Mesodermal cell (in vitro differentiated cells): ENCODE measurements around the gene ARHGAP32.
"Not testable (repeated sequence)": the region's sequence is repeated elsewhere in the genome, so short reads cannot be mapped to it uniquely, and the experiment has no call there.

Experiments
- H3K27ac ChIP-seq: 2 replicates; pipeline ENCODE4 v1.7.0; 2013; ENCODE audit warnings: mild to moderate bottlenecking, low read depth, low read length, moderate library complexity; ENCODE audit not compliant: severe bottlenecking
- H3K36me3 ChIP-seq: 2 replicates; pipeline ENCODE4 v1.7.1; 2013; ENCODE audit warnings: mild to moderate bottlenecking, low read length, moderate library complexity; ENCODE audit not compliant: control insufficient read depth, insufficient read depth
- H3K4me1 ChIP-seq: one replicate; pipeline ENCODE4 v1.7.1; 2013; ENCODE audit warnings: mild to moderate bottlenecking, low read length; ENCODE audit not compliant: insufficient read depth, control insufficient read depth, poor library complexity, severe bottlenecking
- H3K4me3 ChIP-seq: 2 replicates; pipeline ENCODE4 v1.7.0; 2013; ENCODE audit warnings: low read length, control low read depth, mild to moderate bottlenecking; ENCODE audit not compliant: insufficient read depth, poor library complexity, severe bottlenecking; ENCODE audit errors: extremely low read depth
- H3K9me3 ChIP-seq: 2 replicates; pipeline ENCODE4 v1.7.1; 2013; ENCODE audit warnings: mild to moderate bottlenecking, low read length, moderate library complexity; ENCODE audit not compliant: control insufficient read depth
- WGBS, 2 experiments: methylation state at CpG; one replicate each; pipeline ENCODE4 v1.1.5; 2013; ENCODE audit warnings: missing lambda C conversion rate in 2 of 2; ENCODE audit not compliant: insufficient coverage in 2 of 2; 5-methylcytosine and 5-hydroxymethylcytosine counted together

ARHGAP32 gene

DNA sequence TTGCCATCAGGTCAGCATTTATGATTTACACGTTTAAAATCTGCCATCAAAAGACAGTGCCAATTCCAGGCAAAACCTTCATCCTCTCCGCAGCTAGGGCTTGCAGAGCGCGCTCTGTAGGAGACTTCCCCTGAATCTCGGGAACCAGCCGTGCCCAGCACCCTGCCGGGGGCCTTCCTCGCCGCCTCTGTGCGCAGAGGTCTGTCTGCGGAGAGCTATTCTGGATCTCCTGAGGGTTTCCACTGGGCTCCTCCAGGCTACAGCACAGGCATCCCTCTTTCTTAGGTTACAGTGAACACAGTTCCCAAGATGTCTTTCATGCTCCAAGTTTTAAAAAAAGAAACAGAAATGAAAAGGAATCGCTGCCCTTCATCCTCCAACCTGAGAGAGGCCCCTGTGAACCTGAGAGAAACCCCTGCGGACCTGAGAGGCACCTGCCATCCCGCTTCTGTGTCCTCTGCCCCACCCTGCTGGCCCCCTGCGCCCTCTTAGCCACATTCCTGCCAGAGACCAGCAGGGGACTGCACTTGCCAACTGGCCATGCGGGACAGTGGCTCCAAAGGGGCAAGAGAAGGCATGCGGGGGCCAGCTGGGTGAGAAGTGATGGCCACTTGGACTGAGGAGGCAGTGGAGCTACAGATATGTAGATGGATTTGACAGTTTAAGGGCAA lies 265.6 kb downstream of the ARHGAP32 start:
- no peak overlapping the region for H3K27ac ChIP-seq
- 66 to 67% methylated on average over 12 to 16 of the region's 17 CpGs for WGBS, 2 experiments
- no peaks in the 10 kb centered on the region for H3K36me3 ChIP-seq
- H3K9me3 ChIP-seq, result no peaks in the 10 kb centered on the region
- H3K4me1 ChIP-seq, result peaks cover 8% of the 10 kb centered on the region
- no peak overlapping the region for H3K4me3 ChIP-seq

DNA sequence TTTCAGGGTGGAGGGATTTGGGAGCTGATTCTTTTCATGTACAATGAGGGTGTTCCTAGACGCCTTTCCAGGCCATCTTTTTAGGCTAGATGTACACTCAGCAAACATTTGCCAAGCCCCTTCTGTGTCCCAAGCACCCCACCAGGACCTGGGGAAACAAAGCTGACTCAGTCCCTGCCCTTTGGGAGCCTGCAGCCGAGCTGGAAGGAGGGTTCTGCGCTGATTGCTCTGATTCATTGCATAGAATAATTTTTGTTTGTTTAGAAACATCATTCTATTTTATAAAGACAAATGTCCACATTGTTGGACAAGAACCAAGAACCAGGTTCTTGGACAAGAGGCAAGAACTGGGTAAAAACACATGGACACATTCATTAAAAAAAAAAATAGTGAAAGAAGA lies 266.1 kb downstream of the ARHGAP32 start:
- Histone ChIP-seq H3K27ac (no peak overlapping the region), H3K4me1 (peaks cover 8% of the 10 kb centered on the region), H3K9me3 (no peaks in the 10 kb centered on the region), H3K4me3 (no peak overlapping the region), H3K36me3 (no peaks in the 10 kb centered on the region)
- no CpG with 5 or more reads among the region's 3 CpGs for WGBS, 2 experiments

DNA sequence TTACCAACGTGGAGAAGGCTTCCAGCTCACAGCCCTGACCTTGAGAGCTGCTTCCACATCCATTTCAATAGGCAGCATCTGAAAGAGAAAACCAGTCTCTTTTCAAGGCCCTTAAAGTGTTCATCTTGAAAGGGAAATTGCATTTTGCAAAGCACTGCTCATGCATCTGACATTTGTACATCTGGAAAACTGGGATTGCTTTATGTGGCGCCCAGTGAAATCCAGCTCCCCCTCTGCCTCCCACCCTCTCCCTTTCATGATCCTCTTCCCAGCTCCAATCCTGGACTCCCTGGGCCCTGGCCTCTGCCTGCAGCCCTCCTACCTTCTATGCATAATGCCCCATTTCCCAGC lies 266.9 kb downstream of the ARHGAP32 start:
- WGBS, 2 experiments, result 58 to 68% methylated on average over 2 of the region's 2 CpGs
- Histone ChIP-seq H3K4me3 (no peak overlapping the region), H3K36me3 (no peaks in the 10 kb centered on the region), H3K4me1 (peaks cover 7% of the 10 kb centered on the region), H3K9me3 (no peaks in the 10 kb centered on the region), H3K27ac (no peak overlapping the region)

DNA sequence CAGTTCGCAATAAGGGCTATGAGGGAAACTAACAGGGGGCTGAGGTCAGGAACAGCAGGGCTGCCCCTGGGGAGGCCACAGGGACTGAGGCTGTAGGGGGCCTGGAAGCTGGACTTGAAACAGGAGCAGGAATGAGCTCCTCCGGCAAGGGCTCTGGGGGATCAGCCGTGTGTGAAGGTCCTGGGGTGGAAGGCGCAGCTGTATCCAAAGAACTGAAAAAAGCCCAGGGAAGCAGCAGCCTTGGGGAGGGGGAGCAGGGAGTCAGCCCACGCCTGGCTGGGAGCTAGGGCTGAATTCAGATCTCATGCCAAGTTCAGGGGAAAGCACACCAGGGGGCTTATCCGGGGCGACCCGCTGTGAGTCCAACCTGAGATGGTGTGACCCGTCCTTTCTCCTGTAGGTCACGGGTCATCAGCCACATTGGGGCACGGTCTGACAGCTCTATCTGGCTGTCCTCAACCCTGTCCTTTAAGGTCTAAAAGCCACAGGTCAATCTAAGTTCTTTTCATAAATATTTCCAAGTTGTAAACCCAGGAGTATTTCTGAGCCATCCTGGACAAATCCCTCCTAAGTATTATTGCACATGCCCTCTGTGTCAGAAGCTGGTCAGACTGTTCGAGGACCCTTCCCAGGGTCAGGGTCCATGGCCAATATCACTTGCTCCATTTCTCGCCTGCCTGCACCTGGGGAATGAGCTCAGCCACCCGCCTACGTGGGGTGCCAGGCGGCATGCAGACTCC lies 267.4 kb downstream of the ARHGAP32 start:
- H3K4me1 ChIP-seq, result peaks cover 2% of the 10 kb centered on the region
- H3K4me3 ChIP-seq, result no peak overlapping the region
- no peaks in the 10 kb centered on the region for H3K9me3 ChIP-seq
- 73 to 75% methylated on average over 16 of the region's 16 CpGs for WGBS, 2 experiments
- H3K36me3 ChIP-seq, result no peaks in the 10 kb centered on the region
- no peak overlapping the region for H3K27ac ChIP-seq

DNA sequence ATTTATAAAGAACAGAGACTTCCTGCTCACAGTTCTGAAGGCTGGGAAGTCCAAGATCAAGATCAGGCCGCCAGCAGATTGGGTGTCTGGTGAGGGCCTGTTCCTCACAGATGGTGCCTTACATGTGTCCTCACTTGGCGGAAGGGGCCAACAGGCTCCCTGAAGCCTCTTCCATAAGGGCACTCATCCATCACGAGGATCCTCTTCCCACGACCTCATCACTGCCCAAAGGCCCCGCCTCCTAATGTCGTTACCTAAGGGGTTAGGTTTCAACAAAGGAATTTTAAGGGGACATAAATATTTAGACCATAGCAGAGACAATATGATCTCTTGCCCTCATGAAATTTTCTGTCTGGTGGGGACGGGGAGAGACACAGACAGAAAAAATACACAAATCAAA lies 268.0 kb downstream of the ARHGAP32 start:
- WGBS, 2 experiments, result 72 to 100% methylated on average over 2 to 5 of the region's 7 CpGs
- H3K9me3 ChIP-seq, result no peaks in the 10 kb centered on the region
- H3K36me3 ChIP-seq, result no peaks in the 10 kb centered on the region
- no peaks in the 10 kb centered on the region for H3K4me1 ChIP-seq
- H3K4me3 ChIP-seq, result no peak overlapping the region
- H3K27ac ChIP-seq, result no peak overlapping the region

DNA sequence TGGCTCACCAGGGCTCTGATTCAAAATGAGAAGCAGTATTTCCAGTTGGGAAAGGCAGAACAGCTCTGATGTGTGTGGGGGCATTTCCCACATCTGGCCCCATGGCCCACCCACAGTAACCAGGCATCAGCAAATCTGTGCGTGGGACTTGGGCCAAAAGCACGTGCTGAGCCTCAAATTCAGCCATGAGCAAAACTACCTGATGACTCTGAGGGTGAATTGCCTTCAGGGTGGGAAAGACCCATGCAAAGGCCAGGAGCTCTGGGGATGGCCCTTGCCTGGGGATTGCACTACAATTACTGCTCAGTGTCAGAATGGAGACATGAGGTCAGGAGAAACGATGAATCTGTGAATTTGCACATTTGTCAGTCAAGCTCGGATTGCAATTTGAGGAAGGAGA lies 270.3 kb downstream of the ARHGAP32 start:
- Histone ChIP-seq H3K27ac (no peak overlapping the region), H3K4me3 (no peak overlapping the region)
- 96 to 100% methylated on average over 1 to 2 of the region's 4 CpGs for WGBS, 2 experiments

DNA sequence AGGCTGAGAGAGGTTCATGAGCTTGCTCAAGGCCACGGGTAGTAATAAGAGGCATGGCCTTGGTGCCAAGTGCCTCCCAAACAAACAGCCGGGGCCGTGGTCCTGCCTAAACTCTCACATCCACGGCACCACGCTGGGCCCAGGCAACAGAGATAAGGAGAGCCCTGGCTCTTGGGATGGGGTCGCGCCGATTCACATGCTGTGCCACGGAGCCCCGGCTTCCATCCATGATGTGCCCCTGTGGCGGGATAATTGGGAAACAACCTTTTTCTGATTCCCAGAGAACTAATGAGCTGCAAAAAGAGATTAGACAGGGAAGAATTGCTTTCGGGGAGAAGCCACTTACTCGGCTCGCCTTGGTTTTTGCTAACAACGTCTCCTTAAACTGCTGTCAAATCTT lies 271.5 kb downstream of the ARHGAP32 start:
- Histone ChIP-seq H3K27ac (no peak overlapping the region), H3K9me3 (no peaks in the 10 kb centered on the region), H3K36me3 (no peaks in the 10 kb centered on the region), H3K4me3 (no peak overlapping the region), H3K4me1 (no peaks in the 10 kb centered on the region)
- WGBS, 2 experiments, result 87 to 92% methylated on average over 15 of the region's 15 CpGs

More for the DNA sequence above, 270.3 kb downstream of the ARHGAP32 start:
- Histone ChIP-seq H3K4me1 (no peaks in the 10 kb centered on the region), H3K9me3 (no peaks in the 10 kb centered on the region), H3K36me3 (no peaks in the 10 kb centered on the region)

DNA sequence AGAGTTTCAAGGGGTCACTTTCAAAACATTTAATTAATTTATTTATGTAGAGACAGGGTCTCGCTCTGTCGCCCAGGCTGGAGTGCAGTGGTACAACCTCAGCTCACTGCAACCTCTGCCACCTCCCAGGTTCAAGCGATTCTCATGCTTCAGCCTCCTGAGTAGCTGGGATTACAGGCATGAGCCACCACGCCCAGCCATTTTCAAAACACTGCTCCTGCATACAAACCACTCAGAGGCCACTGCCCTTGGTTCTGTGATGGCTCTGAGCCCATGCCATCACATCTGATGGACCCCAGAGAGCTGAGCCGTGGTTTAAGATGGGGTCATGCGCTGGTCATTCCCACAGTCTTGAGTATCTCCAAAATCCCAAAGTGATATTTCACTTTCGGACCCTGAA lies 272.5 kb downstream of the ARHGAP32 start:
- H3K4me1 ChIP-seq, H3K27ac ChIP-seq, H3K36me3 ChIP-seq, H3K9me3 ChIP-seq, H3K4me3 ChIP-seq: not testable (repeated sequence)
- 75 to 92% methylated on average over 4 to 5 of the region's 7 CpGs for WGBS, 2 experiments

DNA sequence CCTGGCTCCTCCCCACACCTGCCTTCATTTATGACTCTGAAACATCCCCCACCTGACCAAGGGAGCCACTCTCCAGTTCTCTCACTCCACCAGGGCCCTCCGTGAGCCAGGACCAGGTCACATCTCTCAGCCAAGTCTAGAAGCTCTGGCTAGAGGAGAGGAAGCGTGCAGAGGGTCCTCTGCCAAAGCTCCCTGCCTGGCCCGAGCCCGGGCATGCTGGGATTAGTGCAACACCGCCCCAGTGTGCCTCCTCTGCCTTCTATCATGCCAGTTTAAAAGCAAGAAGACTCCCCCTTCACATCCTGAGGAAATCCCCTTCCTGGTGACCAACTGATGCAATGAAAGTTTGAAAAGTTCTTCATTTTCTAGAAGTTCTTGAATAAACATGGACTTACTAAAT lies 272.9 kb downstream of the ARHGAP32 start:
- Histone ChIP-seq H3K36me3 (no peaks in the 10 kb centered on the region), H3K9me3 (no peaks in the 10 kb centered on the region), H3K27ac (no peak overlapping the region), H3K4me1 (no peaks in the 10 kb centered on the region), H3K4me3 (no peak overlapping the region)
- WGBS, 2 experiments, result 88 to 89% methylated on average over 3 to 4 of the region's 5 CpGs

DNA sequence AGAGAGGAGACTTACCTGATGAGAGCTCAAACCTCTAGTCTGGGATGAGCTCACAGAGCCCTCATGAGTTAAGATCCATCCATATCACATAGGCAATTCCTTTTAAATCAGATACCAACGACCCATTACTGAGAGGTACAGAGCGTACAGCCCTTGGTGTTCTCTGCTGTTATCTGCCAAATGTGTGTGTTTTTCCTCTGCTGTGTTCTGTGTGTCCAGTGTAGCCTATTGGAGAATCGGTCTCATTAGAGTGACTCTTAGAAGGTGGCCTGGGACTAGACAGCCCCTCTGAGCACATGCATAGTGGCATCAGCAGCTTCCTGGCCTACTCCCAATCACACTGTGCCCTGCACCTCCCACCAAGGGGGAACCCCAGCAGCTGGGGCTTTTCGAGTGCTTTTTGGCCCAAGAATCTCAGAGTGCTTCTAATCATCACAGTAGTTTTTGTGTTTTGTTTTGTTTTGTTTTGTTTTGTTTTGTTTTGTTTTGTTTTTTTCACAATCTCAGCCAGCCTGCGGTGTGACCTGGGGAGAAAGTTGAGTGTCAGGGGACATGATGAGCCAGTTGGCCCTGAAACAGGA lies 274.9 kb downstream of the ARHGAP32 start:
- Histone ChIP-seq H3K9me3 (no peaks in the 10 kb centered on the region), H3K27ac (no peak overlapping the region), H3K4me1 (no peaks in the 10 kb centered on the region), H3K4me3 (no peak overlapping the region), H3K36me3 (no peaks in the 10 kb centered on the region)
- 0 to 61% methylated on average over 1 to 3 of the region's 5 CpGs for WGBS, 2 experiments

DNA sequence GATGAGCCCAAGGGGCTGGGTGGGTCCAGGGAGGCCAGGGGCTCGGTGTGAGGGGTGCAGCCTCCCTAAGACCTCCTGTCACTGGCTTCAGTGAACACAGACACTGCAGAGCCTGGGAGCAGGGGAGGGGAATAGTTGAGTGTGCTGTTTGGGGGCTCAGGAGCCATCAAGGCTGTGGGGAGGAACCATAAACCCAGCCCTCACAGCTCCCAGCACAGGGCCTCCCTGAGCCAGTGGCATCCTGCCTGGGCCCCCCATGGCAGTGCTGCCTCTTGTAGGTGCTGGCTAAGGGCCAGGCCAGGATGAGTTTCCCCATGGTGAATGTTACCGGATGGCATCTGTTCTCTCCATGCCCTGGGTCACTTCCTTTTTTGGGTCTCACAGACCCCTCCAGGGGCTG lies 275.4 kb downstream of the ARHGAP32 start:
- WGBS, 2 experiments, result 80 to 100% methylated on average over 1 to 2 of the region's 2 CpGs
- Histone ChIP-seq H3K27ac (no peak overlapping the region), H3K9me3 (no peaks in the 10 kb centered on the region), H3K36me3 (no peaks in the 10 kb centered on the region), H3K4me1 (no peaks in the 10 kb centered on the region), H3K4me3 (no peak overlapping the region)
